ENCODE measurements around the gene MYOM1. TPM values are rescaled to one million over a fixed set of nuclear protein-coding genes. Genes with fewer than 3 reads are reported as not detected.

Gene MYOM1
- total RNA-seq, 1 donor from 2014 or later = 1.2 TPM

DNA sequence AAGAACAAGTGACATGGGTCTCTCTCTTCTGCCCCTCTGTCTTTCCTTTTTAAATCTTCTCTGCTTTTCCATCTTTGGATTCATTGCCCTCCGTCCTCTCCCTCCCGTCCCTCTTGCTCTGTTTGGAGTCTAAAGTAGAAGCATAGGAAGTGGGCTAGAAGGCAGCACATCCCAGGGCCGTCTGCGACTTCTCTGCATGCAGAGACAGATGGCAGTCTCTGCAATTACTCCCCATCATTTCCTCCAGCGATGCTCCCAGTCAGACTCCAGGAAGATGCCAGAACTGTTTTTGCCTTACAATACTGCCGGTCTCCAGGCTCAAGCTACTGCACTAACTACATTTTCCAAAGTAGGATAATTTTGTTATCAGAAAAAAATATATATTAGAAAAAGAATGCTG lies 171.6 kb downstream of the MYOM1 start:
- Histone ChIP-seq H3K36me3 (no peaks in the 10 kb centered on the region), H3K4me1 (no peaks in the 10 kb centered on the region), H3K27me3 (no peaks in the 10 kb centered on the region), H3K27ac (no peak overlapping the region), H3K9me3 (no peaks in the 10 kb centered on the region), H3K4me3 (no peak overlapping the region)
- no peak for TF ChIP-seq POLR2A (IDR thresholded peaks at IDR 0.05)
- TF ChIP-seq POLR2AphosphoS5 (IDR thresholded peaks at IDR 0.05; ENCODE audit: insufficient read depth in 1 of 2, low read depth in 1 of 2) = no peak
- TF ChIP-seq, protein P1, sequence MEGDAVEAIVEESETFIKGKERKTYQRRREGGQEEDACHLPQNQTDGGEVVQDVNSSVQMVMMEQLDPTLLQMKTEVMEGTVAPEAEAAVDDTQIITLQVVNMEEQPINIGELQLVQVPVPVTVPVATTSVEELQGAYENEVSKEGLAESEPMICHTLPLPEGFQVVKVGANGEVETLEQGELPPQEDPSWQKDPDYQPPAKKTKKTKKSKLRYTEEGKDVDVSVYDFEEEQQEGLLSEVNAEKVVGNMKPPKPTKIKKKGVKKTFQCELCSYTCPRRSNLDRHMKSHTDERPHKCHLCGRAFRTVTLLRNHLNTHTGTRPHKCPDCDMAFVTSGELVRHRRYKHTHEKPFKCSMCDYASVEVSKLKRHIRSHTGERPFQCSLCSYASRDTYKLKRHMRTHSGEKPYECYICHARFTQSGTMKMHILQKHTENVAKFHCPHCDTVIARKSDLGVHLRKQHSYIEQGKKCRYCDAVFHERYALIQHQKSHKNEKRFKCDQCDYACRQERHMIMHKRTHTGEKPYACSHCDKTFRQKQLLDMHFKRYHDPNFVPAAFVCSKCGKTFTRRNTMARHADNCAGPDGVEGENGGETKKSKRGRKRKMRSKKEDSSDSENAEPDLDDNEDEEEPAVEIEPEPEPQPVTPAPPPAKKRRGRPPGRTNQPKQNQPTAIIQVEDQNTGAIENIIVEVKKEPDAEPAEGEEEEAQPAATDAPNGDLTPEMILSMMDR (IDR thresholded peaks at IDR 0.05) = no peak
- DNase-seq (ENCODE audit: extremely low spot score in 2 of 2) = no peak
- intact Hi-C loops (cut with DNase I) = no loop called here

DNA sequence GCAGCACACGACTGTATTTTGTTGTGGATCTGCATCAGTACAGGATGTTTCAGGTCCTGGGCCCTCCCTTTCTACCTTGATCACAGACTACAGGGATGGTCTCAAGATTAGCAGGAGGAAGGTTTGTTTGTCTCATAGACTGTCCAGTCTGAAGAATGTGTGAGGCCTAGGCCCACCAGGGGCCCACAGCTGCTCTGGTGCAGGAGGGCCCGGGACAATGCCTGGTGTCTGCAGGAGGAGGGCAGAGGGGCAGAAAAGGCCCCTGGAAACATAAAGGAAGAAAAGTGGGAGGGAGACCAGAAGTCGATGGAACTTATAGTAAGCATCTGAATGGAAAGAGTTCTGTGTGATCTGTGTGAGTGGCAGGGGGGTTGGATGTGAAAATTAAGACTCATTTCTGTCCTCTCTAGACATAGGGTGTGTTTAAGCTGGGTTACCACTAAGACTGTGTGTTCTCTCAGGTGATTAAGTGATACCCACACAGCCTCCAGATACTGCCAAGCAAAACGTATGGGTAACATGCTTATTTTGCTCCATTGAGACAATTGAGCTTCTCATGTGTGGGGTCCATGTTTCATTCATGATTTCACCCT lies 173.5 kb downstream of the MYOM1 start:
- no peaks in the 10 kb centered on the region for H3K36me3 ChIP-seq
- H3K27me3 ChIP-seq = no peaks in the 10 kb centered on the region
- DNase-seq (ENCODE audit: extremely low spot score in 2 of 2) = no peak
- intact Hi-C loops (cut with DNase I) = no loop called here
- H3K27ac ChIP-seq = no peak overlapping the region
- no peak overlapping the region for H3K4me3 ChIP-seq
- TF ChIP-seq POLR2AphosphoS5 (IDR thresholded peaks at IDR 0.05; ENCODE audit: insufficient read depth in 1 of 2, low read depth in 1 of 2) (no peak), POLR2A (IDR thresholded peaks at IDR 0.05) (no peak)
- TF ChIP-seq, protein P1 (IDR thresholded peaks at IDR 0.05) = no peak
- H3K4me1 ChIP-seq = no peaks in the 10 kb centered on the region
- H3K9me3 ChIP-seq = no peaks in the 10 kb centered on the region

DNA sequence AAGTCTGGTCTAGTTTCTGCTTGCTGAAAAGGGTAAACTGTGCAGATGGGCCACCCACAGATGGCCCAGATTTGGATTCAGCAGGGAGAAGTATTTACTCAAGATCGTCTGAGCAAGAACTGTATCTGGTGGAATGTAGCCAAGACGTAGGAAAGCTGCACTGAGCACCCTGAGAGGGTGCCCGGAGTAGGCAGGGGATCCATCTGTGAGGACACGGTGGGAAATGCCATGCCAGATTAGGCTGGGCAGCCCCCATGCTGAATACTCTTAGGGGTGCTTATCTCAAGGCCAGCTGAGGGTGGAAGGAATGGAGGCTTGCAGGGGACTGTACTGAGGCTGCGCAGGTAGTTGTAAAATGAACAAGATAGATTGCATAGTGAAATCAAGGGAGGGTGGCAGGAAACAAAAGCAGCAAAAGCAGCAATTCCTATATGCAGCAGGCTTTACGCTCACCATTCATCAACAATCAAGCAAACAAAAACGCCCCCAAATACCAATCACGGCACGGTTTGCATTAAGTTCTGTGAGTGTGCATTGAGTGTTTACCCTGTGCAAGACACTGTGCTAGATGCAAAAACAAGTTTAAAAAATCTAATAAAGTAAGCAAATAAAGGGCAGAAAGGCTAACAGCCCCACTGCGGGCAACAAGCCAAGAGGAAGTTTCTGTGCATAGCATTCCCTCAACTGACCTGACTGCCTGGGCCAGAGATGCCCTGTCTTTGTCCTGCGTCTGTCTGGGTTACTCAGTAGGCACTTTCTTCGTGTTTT lies 174.7 kb downstream of the MYOM1 start:
- Histone ChIP-seq H3K4me1 (no peaks in the 10 kb centered on the region), H3K9me3 (no peaks in the 10 kb centered on the region), H3K27ac (no peak overlapping the region), H3K4me3 (no peak overlapping the region), H3K36me3 (no peaks in the 10 kb centered on the region), H3K27me3 (no peaks in the 10 kb centered on the region)
- DNase-seq (ENCODE audit: extremely low spot score in 2 of 2) = no peak
- intact Hi-C loops (cut with DNase I) = no loop called here
- no peak for TF ChIP-seq POLR2A (IDR thresholded peaks at IDR 0.05)
- TF ChIP-seq, protein P1 (IDR thresholded peaks at IDR 0.05) = no peak
- TF ChIP-seq POLR2AphosphoS5 (IDR thresholded peaks at IDR 0.05; ENCODE audit: insufficient read depth in 1 of 2, low read depth in 1 of 2) = no peak

DNA sequence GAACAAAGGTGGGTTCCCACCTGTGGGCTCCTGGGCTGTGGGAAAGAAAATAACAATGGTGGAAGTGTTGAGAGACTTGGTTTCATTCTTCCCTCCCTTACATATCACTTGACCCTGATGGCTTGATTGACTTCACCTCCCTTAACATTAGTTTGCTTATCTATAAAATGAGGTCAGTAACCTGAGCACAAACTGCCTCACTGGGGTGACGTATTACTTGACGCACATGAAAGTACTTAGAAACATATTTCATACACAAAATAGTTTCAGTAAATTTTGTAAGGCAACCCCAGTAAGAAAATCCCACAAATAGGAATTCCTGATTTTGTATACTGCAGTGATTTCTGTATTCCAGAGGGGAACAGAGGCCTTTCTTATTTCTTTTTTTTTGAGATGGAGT lies 177.4 kb downstream of the MYOM1 start:
- no peaks in the 10 kb centered on the region for H3K27me3 ChIP-seq
- H3K27ac ChIP-seq = no peak overlapping the region
- TF ChIP-seq, protein P1 (IDR thresholded peaks at IDR 0.05) = no peak
- TF ChIP-seq POLR2AphosphoS5 (IDR thresholded peaks at IDR 0.05; ENCODE audit: insufficient read depth in 1 of 2, low read depth in 1 of 2) (no peak), POLR2A (IDR thresholded peaks at IDR 0.05) (no peak)

DNA sequence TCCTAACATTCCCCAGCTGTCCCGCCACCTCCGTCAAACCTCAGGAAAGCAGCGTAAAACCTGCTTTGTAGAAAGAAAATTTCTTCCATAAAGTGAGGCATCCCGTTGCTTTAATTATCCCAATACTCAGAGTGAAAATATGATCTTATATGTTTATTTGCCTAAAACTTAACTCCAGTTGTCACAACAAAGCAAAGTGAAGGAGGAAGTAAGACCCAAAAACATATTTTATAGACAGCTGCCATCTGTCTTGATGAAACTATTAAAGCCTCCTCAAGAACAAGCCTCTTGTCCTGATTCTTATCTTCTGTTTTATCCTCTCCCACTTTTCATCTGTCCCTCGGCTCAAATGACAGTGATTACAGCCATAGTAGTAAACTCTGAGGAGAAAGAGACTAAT lies 177.9 kb downstream of the MYOM1 start:
- H3K36me3 ChIP-seq = no peaks in the 10 kb centered on the region
- no peak for DNase-seq (ENCODE audit: extremely low spot score in 2 of 2)
- TF ChIP-seq, protein P1 (IDR thresholded peaks at IDR 0.05) = no peak
- TF ChIP-seq POLR2A (IDR thresholded peaks at IDR 0.05) (no peak), POLR2AphosphoS5 (IDR thresholded peaks at IDR 0.05; ENCODE audit: insufficient read depth in 1 of 2, low read depth in 1 of 2) (no peak)
- no peak overlapping the region for H3K27ac ChIP-seq
- H3K9me3 ChIP-seq = no peaks in the 10 kb centered on the region
- no peak overlapping the region for H3K4me3 ChIP-seq
- no peaks in the 10 kb centered on the region for H3K4me1 ChIP-seq
- H3K27me3 ChIP-seq = no peaks in the 10 kb centered on the region
- intact Hi-C loops (cut with DNase I) = no loop called here

More for the DNA sequence above, 177.4 kb downstream of the MYOM1 start:
- Histone ChIP-seq H3K9me3 (no peaks in the 10 kb centered on the region), H3K36me3 (no peaks in the 10 kb centered on the region), H3K4me1 (no peaks in the 10 kb centered on the region), H3K4me3 (no peak overlapping the region)
- intact Hi-C loops (cut with DNase I) = no loop called here
- DNase-seq (ENCODE audit: extremely low spot score in 2 of 2) = no peak
